Pulmonary artery endothelial cell (primary cell): ENCODE results near the gene PEAK1. TPM values are rescaled to one million over a fixed set of nuclear protein-coding genes. Genes with fewer than 3 reads are reported as not detected.
"Not testable (repeated sequence)": the region's sequence is repeated elsewhere in the genome, so short reads cannot be mapped to it uniquely, and the experiment has no call there.

Source experiments
- DNase-seq: peaks from one replicate; pipeline ENCODE4 v3.0.0-alpha.2; 2011; ENCODE audit warnings: low read depth, low spot score
- total RNA-seq: library from RNA; depleted of rRNA; stranded (reverse); fragments of >200 nt; gene quantifications from 2 replicates; pipeline ENCODE4 v1.2.3, GENCODE V29; 2014

Gene PEAK1
- total RNA-seq, 1 donor from 2014 or later = 78.1 TPM

- no peak for DNase-seq
Measured at GRCh38 chr15:77426377-77426776, 6.5 kb upstream of the PEAK1 start.

- no peak for DNase-seq
Measured at GRCh38 chr15:77425104-77425503, 5.2 kb upstream of the PEAK1 start.

- DNase-seq = no peak
Measured at GRCh38 chr15:77421370-77421700, 1.4 kb upstream of the PEAK1 start.

GRCh38 chr15:77420610-77421369 is 886 bp upstream of the PEAK1 start, which contains the start of gene HMG20A:
TSS of gene HMG20A (plus strand) at chr15:77420888. CDS start at chr15:77458408, 37,520 bp downstream.
- DNase-seq = peak; percentile 46

GRCh38 chr15:77418966-77419835 is 703 bp downstream of the PEAK1 start:
- DNase-seq = no peak

GRCh38 chr15:77418391-77418965 is 1.4 kb downstream of the PEAK1 start:
- no peak for DNase-seq

GRCh38 chr15:77417602-77418001 is 2.3 kb downstream of the PEAK1 start:
- no peak for DNase-seq

GRCh38 chr15:77416954-77417353 is 3.0 kb downstream of the PEAK1 start:
- DNase-seq = no peak

- DNase-seq = no peak
Measured at GRCh38 chr15:77416148-77416455, 3.8 kb downstream of the PEAK1 start.

- DNase-seq = no peak
Measured at GRCh38 chr15:77415450-77416147, 4.3 kb downstream of the PEAK1 start.

- no peak for DNase-seq
Measured at GRCh38 chr15:77414789-77415442, 5.0 kb downstream of the PEAK1 start.

GRCh38 chr15:77413699-77414349 is 6.1 kb downstream of the PEAK1 start:
- no peak for DNase-seq

GRCh38 chr15:77412972-77413698 is 6.8 kb downstream of the PEAK1 start:
- DNase-seq = no peak

GRCh38 chr15:77411619-77411976 is 8.3 kb downstream of the PEAK1 start:
- DNase-seq = no peak

- DNase-seq = no peak
Measured at GRCh38 chr15:77410701-77411618, 8.9 kb downstream of the PEAK1 start.

GRCh38 chr15:77410157-77410500 is 9.8 kb downstream of the PEAK1 start:
- DNase-seq = not testable (repeated sequence)

- DNase-seq = no peak
Measured at GRCh38 chr15:77409259-77410156, 10.4 kb downstream of the PEAK1 start.

- no peak for DNase-seq
Measured at GRCh38 chr15:77406846-77407245, 13.1 kb downstream of the PEAK1 start.
